Measurements from ENCODE around the gene FKBP1A. TPM values are rescaled to one million over a fixed set of nuclear protein-coding genes. Genes with fewer than 3 reads are reported as not detected.

FKBP1A gene
- total and polyA plus RNA-seq, 2 donors: 93.4 to 223 TPM

Other genes with a start within 250 kb of the FKBP1A start
- gene TMEM74B, start 208.1 kb downstream of the FKBP1A start, total RNA-seq: 0.47 TPM
- gene TMEM74B, start 208.1 kb downstream of the FKBP1A start, polyA plus RNA-seq: 1.3 TPM
- gene C20orf202, start 189.6 kb downstream of the FKBP1A start, total RNA-seq: 0.09 TPM
- gene C20orf202, start 189.6 kb downstream of the FKBP1A start, polyA plus RNA-seq: 0.27 TPM
- gene RAD21L1, start 167.0 kb downstream of the FKBP1A start, total RNA-seq: not detected
- gene RAD21L1, start 167.0 kb downstream of the FKBP1A start, polyA plus RNA-seq: not detected
- gene SNPH, start 126.8 kb downstream of the FKBP1A start, total RNA-seq: 0.71 TPM
- gene SNPH, start 126.8 kb downstream of the FKBP1A start, polyA plus RNA-seq: 2.2 TPM
- gene SDCBP2, start 63.9 kb downstream of the FKBP1A start, total RNA-seq: 2.1 TPM
- 8.6 TPM for gene SDCBP2, start 63.9 kb downstream of the FKBP1A start, polyA plus RNA-seq
- gene NSFL1C, start 73.8 kb upstream of the FKBP1A start, total RNA-seq: 36.1 TPM
- gene NSFL1C, start 73.8 kb upstream of the FKBP1A start, polyA plus RNA-seq: 48.0 TPM
- 1.2 TPM for gene SIRPB2, start 98.4 kb upstream of the FKBP1A start, total RNA-seq
- 1.7 TPM for gene SIRPB2, start 98.4 kb upstream of the FKBP1A start, polyA plus RNA-seq
- gene SIRPD, start 164.7 kb upstream of the FKBP1A start, total RNA-seq: 0.14 TPM
- 0.46 TPM for gene SIRPD, start 164.7 kb upstream of the FKBP1A start, polyA plus RNA-seq
- 0.90 TPM for gene SIRPB1, start 227.0 kb upstream of the FKBP1A start, total RNA-seq
- gene SIRPB1, start 227.0 kb upstream of the FKBP1A start, polyA plus RNA-seq: 1.2 TPM